GM10248 (cell line): Measurements from ENCODE around the gene FGFBP1.
"Not testable (repeated sequence)": the region's sequence is repeated elsewhere in the genome, so short reads cannot be mapped to it uniquely, and the experiment has no call there.

ENCODE experiments used
- CTCF ChIA-PET: fragments of 300-600 bp; sonication (Branson Sonifier 250); formaldehyde crosslinking; extraction: SDS; loops from one replicate; lab custom pipeline; 2021; ENCODE audit warnings: antibody characterized with exemption; lab: Yijun Ruan, JAX
- POLR2A ChIA-PET: fragments of 350-650 bp; sonication (Branson Sonifier 250); formaldehyde crosslinking; extraction: SDS; loops from one replicate; lab custom pipeline; 2020; ENCODE audit warnings: antibody characterized with exemption; lab: Yijun Ruan, JAX
- DNase-seq: peaks from one replicate; pipeline ENCODE4 v3.0.0; 2012; ENCODE audit errors: extremely low spot score
- TF ChIP-seq, protein P1 (sequence below): IDR thresholded peaks from 2 replicates; pipeline ENCODE4 v1.5.1; 2012; ENCODE audit warnings: mild to moderate bottlenecking, low read depth; ENCODE audit errors: extremely low read depth, missing control alignments, control extremely low read depth

FGFBP1 gene

DNA sequence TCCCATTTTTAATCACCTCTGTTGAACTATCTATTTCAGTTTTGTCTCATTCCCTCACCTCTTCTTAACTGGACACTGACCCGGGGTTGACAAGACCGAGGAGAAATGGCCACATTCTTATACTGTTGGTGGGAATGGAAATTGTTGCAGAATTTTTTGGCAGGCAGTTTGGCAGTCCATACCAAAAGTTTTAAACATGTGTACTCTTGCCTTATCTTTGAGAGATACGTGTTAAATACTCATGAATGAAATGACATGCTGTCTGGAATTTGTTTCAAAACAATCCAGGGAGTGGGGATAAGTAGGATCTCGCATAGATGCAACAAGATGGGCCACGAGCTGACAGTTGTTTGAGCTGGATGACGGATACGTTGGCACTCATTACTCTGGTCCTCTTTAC, 12.1 kb downstream of the FGFBP1 start:
- POLR2A ChIA-PET, result interaction anchor here (0.6 kb wide), 1 partner anchor 1497 kb away, joined by 3 read pairs; no protein-coding TSS in a partner anchor
- TF ChIP-seq, protein P1, sequence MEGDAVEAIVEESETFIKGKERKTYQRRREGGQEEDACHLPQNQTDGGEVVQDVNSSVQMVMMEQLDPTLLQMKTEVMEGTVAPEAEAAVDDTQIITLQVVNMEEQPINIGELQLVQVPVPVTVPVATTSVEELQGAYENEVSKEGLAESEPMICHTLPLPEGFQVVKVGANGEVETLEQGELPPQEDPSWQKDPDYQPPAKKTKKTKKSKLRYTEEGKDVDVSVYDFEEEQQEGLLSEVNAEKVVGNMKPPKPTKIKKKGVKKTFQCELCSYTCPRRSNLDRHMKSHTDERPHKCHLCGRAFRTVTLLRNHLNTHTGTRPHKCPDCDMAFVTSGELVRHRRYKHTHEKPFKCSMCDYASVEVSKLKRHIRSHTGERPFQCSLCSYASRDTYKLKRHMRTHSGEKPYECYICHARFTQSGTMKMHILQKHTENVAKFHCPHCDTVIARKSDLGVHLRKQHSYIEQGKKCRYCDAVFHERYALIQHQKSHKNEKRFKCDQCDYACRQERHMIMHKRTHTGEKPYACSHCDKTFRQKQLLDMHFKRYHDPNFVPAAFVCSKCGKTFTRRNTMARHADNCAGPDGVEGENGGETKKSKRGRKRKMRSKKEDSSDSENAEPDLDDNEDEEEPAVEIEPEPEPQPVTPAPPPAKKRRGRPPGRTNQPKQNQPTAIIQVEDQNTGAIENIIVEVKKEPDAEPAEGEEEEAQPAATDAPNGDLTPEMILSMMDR, result no peak
- DNase-seq, result no peak
- CTCF ChIA-PET, result interaction anchor here (1.1 to 3.1 kb wide), 3 partner anchors 9 to 44 kb away, joined by 3 to 11 read pairs (median 5); no protein-coding TSS in a partner anchor

DNA sequence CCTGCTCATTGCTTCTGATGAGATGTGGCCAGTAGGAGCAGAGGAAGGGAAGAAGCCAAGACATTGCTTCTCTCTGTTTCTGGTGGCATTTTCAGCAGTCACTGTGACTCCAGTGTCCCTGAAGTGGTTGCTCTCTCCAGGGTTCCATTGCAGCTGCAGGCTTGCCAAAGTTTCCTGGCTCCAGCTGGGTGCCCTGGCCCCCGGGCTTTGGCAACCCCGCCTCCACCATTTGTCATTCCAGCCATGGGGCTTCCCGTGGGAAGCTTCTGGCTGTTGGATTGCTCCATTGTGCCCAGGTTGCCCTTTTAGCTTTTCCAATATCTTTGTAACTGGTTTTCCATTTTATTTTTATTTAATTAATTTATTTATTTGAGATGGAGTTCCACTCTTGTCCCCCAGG, 12.7 kb downstream of the FGFBP1 start:
- POLR2A ChIA-PET, result no interaction called here
- TF ChIP-seq, protein P1, result no peak
- CTCF ChIA-PET, result interaction anchor here (1.1 to 3.1 kb wide), 3 partner anchors 8 to 43 kb away, joined by 3 to 11 read pairs (median 5); no protein-coding TSS in a partner anchor
- DNase-seq, result no peak

DNA sequence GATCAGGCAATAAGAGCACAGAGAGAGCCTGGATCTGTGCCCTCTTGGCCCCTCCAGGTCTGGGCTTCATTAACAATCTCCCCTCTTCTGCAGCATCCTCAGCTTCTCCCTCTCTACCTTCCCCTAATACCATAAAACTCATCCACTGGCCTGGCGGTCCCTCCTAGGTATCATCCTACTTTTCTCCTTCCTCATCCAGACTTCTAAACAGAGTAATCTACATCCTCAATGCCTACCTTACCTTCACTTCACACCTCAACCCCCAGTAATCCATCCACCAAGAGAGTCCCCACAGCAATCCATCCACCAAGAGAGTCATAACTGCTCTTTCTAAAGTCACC, 17.0 kb downstream of the FGFBP1 start:
- POLR2A ChIA-PET, result no interaction called here
- no peak for DNase-seq
- CTCF ChIA-PET, result interaction anchor here (1.0 to 1.5 kb wide), 4 partner anchors 8 to 18 kb away, joined by 3 to 4 read pairs (median 3); no protein-coding TSS in a partner anchor

DNA sequence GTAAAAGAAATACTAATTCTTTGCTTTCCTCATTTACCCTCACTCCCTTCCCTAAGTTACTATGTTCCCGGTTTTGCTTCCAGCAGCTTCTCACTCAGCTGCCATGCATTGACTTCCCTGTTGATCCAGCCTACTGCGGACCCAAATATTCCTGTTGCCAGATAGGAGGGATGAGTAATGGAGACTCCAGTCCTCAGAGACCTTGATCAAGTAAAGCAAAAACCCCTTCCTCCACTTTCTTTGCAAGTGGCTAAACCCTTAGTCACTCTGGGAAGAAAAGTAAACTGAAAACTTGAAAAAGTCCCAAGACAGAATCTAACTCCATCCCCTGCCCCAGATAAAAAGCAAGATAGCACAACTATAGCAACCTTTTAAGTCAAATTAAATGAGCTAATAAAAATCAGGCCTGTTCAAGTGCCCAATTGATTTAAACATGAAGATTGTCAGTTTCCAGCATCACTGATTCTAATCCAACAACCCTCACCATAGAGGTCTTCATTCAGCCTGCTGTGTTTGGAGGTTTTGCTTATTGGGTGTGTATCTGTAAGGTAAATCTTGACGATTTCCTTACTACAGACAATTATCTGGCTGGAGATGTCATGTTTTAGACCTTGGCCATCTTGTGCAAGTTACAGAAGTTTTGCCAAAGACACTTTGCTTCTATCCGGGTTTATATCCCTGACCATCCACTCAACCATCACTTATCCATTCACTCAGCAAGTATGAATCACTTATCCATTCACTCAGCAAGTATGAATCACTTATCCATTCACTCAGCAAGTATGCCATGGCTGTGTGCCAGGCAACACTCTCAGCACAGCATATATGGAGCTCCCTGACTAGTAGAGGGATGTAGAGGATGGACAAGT, 17.6 kb downstream of the FGFBP1 start:
- DNase-seq, result no peak
- ChIA-PET CTCF (interaction anchor here (1.0 to 1.5 kb wide), 3 partner anchors 7 to 11 kb away, joined by 3 read pairs; no protein-coding TSS in a partner anchor), POLR2A (no interaction called here)
- TF ChIP-seq, protein P1, result no peak

More for the DNA sequence above, 17.0 kb downstream of the FGFBP1 start:
- TF ChIP-seq, protein P1, result no peak

DNA sequence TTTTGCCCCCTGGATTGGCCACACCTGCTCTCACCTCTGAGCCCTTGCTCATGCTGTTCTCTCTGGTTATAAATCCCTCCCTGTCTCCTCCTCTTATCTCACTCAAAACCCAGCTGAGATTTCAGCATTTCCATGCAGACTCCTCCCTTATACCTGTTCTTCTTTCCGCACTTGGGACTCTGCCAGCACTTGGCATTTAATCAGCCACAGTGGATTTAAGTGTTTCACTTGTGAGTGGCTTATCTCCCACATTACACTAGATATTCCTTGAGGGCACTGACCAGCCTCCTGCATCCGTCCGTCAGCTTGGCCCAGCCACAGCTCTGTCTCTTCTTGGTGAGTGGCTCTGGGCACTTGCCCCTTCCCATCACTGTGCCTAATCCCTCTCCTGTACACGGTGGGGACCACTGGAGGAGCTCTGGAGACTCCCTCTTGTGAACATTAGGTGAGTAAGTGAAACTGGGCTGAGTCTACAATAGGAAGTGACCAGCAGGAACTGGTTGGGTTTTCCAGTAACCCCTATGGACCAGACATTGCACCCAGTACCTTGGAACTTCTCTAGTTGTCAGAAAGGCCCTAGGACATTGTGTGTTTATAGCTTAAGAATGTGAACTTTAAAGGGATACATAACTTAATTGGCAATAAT, 19.9 kb downstream of the FGFBP1 start:
- CTCF ChIA-PET, result interaction anchor here (1.0 kb wide), 1 partner anchor 36 kb away, joined by 3 read pairs; no protein-coding TSS in a partner anchor
- POLR2A ChIA-PET, result no interaction called here
- TF ChIP-seq, protein P1, result no peak
- DNase-seq, result no peak

DNA sequence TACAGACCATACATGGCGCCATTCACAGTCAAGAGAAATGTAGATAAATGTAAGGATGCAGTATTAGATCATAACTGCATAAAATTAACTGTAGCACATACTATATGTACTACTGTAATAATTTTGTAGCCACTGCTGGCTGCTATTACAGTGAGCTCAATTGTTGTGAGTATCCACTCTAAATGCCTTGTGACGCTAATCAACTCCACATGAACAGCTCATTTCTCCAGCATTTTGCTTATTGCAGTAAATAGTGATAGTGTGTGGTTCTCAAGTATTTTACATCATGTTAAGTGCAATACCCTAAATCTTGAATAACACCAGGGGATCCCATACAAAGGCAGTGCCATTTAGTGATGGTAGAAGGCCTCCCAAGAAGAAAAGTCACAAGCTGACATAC, 21.2 kb downstream of the FGFBP1 start:
- CTCF ChIA-PET, result interaction anchor here (0.7 to 1.1 kb wide), 3 partner anchors 9 to 539 kb away, joined by 3 read pairs; no protein-coding TSS in a partner anchor
- POLR2A ChIA-PET, result no interaction called here

DNA sequence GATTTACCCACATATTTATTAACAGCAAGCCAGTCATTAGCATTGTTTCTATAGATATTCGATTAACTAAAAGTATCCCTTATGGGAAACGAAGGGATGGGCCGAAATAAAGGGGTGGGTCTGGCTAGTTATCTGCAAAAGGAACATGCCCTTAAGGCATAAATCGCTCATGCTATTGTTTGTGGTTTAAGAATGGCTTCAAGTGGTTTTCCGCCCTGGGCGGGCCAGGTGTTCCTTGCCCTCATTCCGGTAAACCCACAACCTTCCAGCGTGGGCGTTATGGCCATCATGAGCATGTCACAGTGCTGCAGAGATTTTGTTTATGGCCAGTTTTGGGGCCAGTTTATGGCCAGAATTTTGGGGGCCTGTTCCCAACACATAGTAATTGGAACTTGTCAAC, 22.2 kb downstream of the FGFBP1 start:
- POLR2A ChIA-PET, DNase-seq: not testable (repeated sequence)
- CTCF ChIA-PET, result interaction anchor here (1.0 kb wide), 1 partner anchor 39 kb away, joined by 3 read pairs; no protein-coding TSS in a partner anchor

More for the DNA sequence above, 21.2 kb downstream of the FGFBP1 start:
- TF ChIP-seq, protein P1, result no peak
- no peak for DNase-seq
